COLO668 (cell line): ENCODE data around the gene GRK5.
A peak's percentile ranks its signal among the peaks of the same experiment; 100 is the strongest.

Experiments
- DNase-seq: peaks from one replicate; lab custom pipeline; 2025; ENCODE audit not compliant: unreplicated experiment; lab: John Stamatoyannopoulos, UW

Gene GRK5

DNA sequence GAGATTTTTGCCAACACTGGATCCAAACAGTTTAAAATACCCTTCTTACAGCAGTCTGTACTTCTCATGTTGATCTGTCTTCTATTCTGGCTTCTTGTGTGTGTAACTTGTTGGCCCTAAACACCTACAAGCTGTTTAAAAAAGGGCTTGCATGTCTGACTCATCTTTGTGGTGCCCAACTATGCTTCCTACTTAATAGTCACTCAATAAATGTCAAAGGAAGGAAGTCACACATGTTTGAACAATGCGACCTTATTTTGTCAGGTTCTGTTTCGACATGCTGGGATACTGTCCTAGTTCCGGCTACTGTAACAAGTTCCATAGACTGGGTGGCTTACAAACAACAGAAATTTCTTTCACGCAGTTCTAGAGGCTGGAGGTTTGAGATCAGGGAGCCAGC is 9.4 kb upstream of the GRK5 start:
- DNase-seq: no peak

DNA sequence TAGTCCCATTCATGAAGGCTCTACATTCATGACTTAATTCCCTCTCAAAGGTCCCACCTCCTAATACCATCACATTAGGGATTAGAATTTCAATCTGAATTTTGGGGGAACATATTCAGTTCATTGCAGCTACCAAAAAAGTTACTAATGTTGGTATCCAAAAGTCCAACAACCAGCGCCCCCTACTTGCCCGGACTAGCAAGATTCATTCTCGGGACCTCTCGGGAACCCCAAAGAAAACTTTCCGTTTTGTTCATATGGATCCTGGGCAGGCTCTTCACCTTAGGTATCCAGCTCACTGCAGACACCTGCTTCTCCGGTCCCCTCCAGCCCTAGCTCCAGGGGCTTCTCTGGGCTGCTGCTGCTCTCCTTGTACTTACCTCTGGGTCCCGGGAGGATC is 8.9 kb upstream of the GRK5 start:
- no peak for DNase-seq

DNA sequence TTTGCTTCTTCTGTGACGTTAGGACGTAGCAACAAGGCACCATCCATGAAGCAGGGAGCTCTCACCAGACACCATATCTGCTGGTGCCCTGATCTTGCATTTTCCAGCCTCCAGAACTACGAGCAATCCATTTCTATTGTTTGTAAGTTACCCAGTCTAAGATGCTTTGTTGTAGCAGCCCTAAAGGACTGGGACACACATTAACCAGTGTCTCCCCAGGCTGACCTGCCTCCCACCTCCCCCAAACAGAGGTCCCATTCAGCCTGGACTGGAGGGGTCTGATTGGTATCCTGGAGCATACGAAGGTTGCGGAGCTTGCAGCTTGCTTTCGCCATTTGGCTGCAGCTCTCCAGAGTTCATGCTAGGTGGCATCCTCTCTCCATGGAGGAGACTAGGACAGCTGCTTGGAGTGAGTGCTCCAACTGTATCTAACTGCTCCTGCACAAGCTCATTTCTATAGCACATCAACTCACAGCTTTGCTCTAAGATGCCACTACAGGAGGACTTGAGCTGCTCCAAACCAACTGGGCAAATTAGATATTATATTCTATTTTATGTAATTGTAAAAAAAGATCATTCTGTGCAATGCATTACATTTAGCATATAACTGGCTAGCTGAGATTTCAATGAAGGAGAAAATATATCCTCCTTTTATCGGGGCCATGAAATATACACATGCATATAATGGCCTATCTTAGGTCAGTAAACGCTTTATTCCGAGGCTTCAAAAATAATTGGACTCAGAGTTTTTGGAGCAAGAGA is 8.0 kb upstream of the GRK5 start:
- peak; percentile 31 for DNase-seq

DNA sequence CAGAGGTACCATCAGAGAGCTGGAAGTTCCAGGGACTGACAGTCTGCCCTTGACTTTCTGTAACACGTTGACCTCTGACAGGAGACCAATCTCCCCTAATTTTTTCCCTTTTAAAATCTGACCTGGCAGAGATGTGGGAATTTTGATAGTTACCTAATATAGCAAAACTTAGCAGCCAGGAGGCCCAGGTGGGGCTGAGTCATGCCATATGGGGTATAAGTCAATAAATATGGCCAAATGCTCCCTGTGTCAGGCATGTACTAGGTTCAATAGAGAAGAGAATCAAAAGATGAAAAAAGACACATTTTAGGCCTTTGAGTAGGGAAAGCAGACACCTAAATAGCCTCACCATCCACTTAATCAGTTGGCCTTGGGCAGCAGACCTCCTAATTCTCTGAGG is 6.1 kb upstream of the GRK5 start:
- DNase-seq: no peak

DNA sequence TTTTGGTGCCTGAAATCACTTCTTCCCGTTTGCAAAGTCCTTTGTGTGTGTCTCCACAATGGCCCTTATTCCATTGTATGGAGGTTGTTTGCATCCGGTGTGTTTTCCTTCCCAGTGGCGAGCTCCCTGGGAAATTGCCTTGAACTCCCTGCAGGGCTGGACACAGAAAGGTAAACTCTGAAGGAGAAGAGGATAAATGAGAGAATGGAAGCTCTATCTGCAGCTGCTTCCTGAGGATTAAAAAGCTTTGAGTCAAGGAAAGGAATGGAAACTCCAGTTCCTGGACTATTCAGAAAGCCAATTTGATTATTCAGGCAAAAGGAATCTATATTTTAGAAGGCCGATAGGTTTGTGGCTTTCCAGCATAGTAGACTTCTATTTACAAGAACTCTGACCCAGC is 4.4 kb upstream of the GRK5 start:
- no peak for DNase-seq

DNA sequence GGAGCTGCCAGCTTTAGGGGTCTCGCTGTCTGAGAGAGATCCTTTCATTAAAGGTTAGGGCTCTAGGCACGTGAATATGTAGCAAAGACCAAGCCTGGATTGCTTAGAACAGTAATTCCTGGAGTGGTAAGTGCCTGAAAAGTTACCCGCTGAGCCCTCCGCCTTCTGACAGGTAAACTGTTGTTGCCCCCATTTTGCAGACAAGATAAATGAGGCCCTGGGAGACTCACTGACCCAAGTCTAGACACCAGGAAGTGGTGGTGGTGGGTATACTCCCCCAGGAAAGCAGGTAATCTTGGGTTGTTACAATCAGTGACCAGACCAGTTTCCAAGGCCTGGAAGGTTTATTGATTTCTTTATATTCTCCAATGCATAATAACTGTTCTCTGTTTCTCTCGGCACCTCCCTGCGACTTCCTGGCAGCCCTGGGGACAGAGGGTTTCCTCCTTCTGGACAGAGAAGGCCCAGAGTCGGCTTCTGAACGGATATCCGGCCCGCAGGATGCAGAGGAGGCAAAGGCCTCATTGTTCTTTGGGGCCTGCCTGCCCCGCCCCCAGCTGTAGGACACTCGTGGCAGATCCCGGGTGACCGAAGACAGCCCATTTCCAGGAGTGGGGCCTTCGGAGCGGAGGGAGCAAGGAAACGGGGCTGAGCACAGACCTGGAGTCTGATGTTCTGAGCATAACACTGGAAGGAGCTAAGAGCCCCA is 1.3 kb upstream of the GRK5 start:
- DNase-seq: peak; percentile 32

DNA sequence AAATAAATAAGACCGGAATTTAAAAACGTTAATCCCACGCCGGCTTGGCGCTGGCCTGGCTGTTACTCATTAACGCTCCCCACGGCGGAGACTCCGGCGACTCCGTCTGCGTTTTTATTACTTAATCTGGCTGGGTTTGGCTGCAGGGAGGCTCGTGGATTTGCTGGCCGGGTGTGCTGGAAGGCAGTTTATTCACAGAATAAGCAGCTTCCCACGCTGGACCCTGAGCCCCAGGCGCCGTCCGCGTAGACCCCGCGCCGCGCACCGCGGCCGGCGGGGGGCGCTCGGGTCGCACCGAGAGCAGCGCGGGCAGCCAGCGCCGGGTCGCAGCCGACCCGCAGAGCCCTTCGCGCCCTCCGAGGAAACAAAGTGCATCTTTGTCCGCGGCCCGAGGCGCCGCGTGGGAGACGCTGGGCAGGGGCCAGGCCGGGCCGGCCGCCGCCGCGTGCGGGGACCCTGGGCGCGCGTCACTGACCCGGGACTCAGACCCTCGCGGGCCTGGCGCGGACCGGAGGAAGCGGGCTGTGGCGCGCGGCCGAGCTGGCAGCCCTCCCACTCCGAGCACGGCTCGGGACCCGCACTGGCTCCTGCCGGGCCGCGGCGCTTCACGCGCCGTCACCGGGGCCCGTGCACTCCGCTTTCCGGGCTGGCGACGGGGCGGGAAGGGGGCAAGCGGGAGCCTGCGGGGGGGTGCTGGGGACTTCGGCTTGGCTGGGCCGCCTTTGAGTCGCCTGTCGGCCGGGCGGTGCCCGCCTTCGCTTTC is 587 bp upstream of the GRK5 start:
- DNase-seq: peak; percentile 70

DNA sequence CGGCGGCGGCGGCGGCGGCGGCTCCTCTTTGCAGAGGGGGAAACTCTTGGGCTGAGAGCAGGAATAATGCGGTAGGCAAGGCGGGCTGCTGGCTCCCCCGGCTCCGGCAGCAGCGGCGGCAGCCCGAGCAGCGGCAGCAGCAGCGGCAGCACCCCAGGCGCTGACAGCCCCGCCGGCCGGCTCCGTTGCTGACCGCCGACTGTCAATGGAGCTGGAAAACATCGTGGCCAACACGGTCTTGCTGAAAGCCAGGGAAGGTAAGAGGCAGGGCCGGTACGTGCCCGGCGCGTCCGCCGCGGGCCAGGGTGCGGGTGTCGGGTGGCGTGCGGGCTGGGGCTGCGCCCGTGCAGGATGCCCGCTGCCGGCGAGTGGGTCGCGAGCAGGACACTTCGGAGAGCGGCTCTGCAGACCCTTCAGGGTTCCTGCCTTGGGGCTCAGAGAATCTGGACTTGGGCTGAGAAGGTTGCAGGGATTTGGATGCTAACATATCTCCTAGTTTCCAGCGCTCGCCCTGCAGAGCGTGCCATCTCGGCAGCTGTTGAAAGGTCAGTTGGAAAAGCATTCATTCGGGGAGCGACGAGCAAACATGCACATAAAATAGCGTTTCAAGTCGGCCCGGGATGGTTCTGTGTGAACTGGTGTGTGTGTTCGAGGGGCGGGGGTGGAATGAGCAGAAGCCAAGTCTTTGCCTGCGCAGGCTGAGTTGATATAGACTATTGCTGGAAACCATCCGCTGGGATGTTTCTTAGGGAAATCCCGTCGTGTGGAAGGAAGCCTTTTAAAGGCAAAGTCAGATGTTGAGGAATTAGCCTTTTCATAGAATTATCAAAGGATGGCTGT is 562 bp downstream of the GRK5 start:
- peak; percentile 60 for DNase-seq

DNA sequence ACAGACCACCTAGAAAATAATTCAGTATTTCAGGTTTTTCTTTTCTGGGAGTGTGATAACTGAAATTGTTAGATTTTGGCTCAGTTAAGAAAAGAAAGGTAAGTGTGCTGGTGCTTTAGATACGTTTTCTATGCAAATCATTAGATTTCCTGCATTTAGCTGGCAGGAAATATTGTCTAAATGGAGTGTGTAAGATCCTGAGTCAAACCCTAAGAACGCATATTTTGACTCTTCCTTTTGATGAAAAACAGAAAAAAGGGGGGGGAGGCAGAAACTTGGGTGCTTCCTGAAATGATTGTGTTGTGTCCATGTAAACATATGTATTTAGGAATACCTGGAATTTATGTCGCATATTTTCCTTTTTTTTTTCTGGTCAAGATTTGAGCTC is 1.2 kb downstream of the GRK5 start:
- no peak for DNase-seq

DNA sequence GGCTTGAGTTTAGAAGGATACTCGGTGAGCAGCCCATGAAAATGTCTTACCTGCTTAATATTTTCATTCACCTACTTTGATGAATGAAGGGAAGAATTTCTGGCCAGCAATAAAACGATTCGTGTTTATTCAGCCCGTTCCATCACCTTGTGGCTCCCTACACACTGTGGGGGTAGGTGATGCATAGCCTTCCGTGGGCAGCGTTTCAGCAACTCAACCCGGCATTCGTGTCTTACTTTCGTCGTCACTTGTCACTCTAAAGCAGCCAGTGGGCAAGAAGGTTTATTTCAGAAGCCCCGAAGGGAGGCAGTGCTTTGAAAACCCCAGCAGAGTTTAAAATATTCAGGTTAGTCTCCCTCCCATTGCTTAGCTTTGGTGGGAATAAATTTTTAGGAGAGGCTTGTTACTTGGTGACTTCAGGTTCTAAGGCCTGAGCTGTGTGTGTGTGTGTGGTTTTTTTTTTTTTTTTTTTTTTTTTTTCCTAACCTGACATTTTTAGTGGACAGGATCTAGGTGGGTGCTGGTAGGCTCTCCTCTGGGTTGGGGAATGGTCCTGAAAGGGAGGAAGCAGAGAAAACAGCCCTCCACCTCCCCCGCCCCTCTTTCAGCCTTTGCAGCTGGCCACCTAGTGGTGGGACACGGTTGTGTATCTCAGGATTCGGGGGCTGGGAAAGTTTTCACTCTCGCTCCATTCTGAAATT is 1.8 kb downstream of the GRK5 start:
- peak; percentile 38 for DNase-seq

DNA sequence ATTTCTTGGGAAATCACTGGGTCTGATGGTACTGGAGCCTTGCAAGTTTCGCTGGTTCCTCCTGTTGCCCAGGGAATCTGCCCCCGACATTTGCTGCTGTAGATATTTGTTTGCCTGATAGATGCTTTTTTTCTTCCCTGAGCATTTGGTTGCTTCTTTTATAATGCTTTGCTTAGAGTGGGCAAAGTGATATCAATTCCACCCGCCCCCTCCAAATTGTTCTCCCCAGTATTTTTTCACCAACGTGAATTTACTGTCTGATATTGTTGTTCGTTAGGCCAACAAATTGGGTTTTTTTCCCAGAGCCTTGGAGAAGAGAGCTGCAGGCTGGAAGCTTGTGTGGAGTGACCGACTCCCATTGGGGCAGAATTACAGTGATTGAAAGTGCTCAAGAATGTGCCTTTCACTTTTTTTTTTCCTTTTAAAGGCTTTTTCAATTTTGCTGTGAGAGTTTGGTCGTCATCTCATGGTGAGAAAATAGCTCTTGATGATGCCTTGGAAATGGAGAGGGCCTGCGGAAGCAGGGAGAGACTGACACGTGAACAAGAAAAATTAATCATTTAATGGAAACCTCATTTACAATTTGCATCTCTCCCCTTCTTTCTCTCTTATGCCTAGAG is 2.5 kb downstream of the GRK5 start:
- DNase-seq: no peak

DNA sequence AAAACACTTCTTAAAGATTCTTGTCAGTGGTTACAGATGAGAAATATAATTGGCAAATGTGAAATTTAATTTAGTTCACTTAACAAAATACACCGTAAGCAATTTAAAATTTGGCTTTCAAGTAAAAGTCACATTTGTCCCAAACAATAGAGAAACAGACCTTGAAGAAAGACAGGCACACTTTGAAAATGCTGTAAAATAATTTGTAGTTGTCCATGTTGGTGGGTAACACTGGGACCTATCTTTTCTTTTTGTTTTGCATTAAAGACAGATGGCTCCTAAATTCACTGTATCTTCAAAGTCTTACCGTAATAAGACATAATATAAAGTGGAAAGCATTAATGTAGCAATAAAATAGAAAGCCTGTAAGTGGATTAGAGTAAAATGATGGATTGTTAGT is 3.3 kb downstream of the GRK5 start:
- no peak for DNase-seq

DNA sequence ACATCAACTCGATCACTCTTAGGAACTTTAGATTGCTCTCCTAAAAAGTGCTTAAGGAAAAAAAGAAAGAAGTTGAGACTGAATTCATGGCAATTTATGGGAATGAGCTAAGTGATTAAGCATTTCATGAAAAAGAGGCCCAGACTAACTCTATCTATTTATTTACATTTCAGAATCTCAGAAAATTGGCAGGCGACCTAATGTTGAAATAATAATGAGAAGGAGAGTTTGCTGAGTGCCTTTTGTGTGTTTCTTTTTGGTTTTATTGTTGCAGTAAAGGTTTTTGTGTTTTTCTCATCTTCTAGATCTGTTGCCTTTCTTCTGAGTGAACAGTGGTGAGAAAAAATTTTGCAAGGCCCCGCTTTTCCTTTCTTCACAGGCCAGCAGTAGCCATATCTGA is 3.8 kb downstream of the GRK5 start:
- no peak for DNase-seq

DNA sequence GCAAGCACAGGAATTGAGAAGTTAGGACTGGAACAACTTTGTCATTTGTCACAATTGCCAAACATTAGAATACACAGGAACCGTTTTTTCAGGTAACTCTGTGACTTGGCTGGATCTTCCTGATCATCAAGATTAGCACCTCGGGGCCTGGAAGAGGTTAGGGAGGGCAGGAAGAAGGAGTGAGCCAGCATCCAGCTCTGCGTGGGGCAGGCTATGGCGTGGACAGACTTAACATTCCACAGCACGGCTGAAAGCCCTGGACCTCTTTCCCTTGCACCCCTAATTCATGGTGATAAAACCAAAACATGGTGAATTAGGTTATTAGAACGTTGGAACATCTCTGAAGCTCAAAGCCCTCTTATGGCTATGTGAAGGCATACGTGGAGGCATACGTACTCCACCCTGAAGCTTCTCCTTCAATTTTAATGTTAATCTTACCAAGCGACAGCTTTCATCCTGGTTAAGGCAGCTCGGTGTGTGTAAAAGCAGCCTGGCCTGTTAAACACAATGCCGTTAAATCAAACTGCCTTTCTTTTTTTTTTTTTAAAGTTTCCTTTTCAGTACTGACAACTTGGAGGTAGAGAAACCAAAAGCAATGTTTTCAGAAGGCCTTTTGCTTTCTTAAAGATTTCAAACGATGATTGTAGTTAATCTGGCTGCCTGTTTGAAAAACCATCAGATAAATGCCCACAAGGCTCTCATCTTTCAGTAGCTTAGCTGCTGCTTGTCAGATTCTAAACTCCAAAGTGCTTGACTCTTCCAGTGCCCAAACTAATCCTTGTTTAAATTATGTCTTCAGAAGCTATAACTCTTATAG is 4.5 kb downstream of the GRK5 start:
- no peak for DNase-seq

DNA sequence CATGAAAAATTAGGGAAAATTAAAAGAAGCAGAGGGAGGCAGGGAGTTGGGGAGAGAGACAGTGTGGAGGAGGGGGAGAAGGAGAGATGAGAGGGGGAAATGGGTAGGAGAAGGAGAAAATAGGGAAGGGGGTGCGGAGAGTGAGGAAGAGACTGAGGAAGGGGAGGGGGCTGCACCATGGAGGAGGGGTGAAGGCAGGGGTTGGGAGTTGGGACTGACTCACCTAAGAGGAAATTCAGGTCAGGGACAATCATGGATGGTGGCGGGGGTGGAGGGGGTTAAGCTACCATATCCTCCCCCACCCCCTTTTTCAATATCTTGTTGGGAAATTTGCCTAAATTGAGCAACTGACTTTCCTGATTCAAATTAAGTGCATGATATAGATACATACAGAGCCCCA is 8.0 kb downstream of the GRK5 start:
- no peak for DNase-seq

DNA sequence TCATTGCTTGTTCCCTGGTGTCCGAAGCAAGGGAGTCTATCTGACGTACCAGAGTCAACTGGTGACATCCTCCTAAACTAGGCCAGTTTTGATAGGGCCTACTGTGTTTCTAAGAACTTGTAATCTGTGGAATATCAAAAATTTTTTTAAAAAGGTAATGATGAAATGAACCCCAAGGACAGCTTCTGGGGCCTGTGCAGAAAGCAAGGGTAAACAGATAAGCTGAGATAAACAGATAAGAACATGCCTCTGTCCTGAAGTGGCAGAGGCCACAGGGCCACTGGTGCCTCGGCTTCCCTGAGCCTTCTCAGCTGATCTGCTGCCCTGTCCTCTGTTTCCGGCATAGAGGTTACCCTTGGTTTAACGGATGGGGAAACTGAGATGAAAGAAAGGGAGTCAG is 8.8 kb downstream of the GRK5 start:
- no peak for DNase-seq

DNA sequence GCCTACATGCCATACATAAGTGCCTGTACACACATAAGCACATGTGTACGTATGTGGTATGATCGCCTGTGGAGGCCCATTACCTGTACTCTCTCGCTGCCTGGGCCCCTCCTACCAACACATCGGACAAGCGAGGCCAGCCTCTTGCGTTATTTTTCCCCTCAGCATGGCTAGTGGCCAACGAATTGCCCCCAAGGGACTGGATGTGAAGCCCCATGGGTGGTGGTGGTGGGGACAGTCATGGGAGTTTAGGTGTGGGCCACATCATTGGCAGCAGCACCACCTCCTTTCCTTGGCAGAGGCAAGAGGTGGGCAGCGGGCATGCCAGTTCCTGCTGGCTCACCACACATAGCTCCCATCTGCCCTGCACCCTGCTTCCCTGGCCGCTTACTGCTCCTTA is 10.0 kb downstream of the GRK5 start:
- DNase-seq: no peak

DNA sequence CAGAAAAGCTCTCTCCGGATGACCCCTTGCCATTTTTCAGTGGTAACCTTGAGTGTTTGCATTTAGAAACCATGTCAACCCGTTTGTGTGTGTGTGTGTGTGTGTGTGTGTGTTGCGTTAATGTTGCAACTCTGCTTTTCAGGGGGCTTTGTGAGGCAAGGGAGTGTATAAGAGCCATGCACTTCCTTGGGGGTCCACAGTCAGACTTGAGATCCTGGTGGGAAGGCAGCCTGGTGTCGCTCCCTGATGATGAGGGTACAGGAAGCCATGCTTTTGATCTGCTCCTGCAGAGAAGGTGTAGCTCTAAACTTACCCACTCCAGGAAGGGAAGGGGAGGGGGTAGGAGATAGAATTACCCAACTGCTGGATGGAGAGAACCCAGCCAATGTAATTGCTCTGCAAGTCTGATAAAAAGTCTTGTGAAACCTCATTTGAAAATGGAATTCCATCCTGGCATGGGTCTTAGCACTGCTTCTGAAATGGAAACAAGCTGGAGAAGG is 10.7 kb downstream of the GRK5 start:
- DNase-seq: no peak

DNA sequence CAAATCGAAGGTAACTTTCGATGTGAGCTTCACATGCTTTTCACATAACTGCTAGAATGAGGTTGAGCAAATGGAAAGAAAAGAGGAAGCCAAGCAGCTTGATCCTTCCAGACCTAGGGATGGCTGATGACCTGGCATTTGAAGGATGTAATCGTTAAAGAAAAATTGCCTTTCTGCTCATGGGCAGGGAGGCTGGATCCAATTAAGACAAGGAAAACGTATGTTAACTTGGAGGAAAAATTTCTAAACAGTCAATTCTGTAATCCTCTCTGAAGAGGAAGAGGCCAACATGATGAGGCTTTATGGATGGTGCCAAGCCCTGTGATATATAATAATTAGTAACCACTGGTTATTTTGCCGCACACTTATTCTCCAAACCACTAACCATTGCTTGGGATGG is 12.5 kb downstream of the GRK5 start:
- no peak for DNase-seq
